ENCODE measurements around the gene KMT2A. TPM values are rescaled to one million over a fixed set of nuclear protein-coding genes. Genes with fewer than 3 reads are reported as not detected.

The KMT2A gene
- total RNA-seq, 4 donors from 2014 or later, result 74.5 to 175 (median 90.8) TPM

DNA sequence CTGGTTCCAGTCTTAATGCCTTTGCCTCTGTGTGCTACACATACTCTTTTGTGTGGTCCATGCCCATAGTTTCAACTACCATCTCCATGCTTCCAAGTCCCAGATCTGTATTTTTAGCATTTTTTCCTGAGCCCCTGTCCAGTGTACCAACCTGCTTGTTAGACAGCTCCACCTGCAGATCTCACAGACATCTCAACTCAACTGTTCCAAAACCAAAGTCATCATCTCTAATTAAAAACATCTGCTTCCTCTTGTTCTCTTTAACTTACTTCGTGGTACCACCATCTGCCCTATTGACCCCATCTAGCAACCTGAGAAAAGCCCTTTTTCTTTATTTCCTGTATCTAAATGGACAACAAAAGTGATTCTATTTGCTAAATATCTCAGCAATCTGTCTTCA lies 8.6 kb upstream of the KMT2A start:
- no peak for DNase-seq
- no peak overlapping the region for H3K27ac ChIP-seq
- no peaks in the 10 kb centered on the region for H3K27me3 ChIP-seq
- 17 to 21% methylated on average over 1 of the region's 1 CpG for WGBS, 2 donors
- H3K4me1 ChIP-seq, result no peaks in the 10 kb centered on the region
- no peak for TF ChIP-seq POLR2A (IDR thresholded peaks at IDR 0.05)
- TF ChIP-seq, protein P1, sequence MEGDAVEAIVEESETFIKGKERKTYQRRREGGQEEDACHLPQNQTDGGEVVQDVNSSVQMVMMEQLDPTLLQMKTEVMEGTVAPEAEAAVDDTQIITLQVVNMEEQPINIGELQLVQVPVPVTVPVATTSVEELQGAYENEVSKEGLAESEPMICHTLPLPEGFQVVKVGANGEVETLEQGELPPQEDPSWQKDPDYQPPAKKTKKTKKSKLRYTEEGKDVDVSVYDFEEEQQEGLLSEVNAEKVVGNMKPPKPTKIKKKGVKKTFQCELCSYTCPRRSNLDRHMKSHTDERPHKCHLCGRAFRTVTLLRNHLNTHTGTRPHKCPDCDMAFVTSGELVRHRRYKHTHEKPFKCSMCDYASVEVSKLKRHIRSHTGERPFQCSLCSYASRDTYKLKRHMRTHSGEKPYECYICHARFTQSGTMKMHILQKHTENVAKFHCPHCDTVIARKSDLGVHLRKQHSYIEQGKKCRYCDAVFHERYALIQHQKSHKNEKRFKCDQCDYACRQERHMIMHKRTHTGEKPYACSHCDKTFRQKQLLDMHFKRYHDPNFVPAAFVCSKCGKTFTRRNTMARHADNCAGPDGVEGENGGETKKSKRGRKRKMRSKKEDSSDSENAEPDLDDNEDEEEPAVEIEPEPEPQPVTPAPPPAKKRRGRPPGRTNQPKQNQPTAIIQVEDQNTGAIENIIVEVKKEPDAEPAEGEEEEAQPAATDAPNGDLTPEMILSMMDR (IDR thresholded peaks at IDR 0.05), result no peak
- intact Hi-C loops (cut with DNase I), result no loop called here
- H3K36me3 ChIP-seq, result no peaks in the 10 kb centered on the region
- H3K4me3 ChIP-seq (replicated peaks in 1 of 3), result no peak overlapping the region
- H3K9me3 ChIP-seq, result no peaks in the 10 kb centered on the region

DNA sequence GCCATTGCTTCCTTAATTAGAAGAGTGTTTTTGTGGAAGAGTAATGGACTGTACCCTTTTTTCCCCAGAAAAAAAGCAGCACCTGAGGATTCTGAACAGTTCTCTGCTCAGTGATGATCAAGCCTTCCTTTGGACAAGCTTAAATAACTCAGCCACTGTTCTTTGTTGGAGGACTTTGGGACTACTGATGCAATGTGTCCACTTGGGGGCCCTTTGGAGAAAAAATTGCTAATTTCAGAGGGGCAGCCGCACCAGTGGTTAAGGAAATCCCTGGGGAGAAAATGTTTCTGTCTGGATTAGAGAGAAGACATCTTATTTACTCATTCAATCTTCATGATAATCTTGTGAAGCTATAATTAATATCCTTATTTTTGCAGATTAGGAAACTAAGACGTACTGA lies 5.3 kb upstream of the KMT2A start:
- Histone ChIP-seq H3K27ac (no peak overlapping the region), H3K27me3 (no peaks in the 10 kb centered on the region), H3K4me1 (peaks cover 11 to 12% of the 10 kb centered on the region in 2 donors), H3K9me3 (no peaks in the 10 kb centered on the region), H3K36me3 (no peaks in the 10 kb centered on the region), H3K4me3 (replicated peaks in 1 of 3) (no peak overlapping the region)
- intact Hi-C loops (cut with DNase I), result no loop called here
- 67 to 79% methylated on average over 2 of the region's 2 CpGs for WGBS, 2 donors
- no peak for DNase-seq
- TF ChIP-seq, protein P1 (IDR thresholded peaks at IDR 0.05), result no peak
- TF ChIP-seq POLR2A (IDR thresholded peaks at IDR 0.05), result no peak

DNA sequence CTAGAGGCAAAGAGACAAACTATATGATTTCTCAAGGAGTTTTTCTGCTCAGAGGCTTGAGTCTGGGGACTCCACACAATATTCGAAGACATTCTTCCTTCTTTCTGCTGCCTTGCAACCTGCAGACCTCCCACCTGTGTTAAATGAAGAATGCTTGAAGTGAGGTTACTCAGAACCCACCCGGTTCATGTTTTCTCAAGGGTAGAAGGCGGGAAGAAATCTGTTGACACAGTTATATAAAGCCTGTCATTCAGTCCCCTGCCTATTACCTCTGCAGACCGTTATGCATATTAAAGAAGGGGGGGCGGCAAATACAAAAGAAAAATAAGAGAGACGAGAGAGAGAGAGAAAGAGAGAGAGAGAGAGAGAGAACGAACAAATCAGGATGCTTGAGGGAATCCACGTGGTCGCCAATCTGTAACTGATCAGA lies 2.2 kb upstream of the KMT2A start:
- no peak for DNase-seq
- Histone ChIP-seq H3K27ac (no peak overlapping the region), H3K27me3 (no peaks in the 10 kb centered on the region), H3K36me3 (no peaks in the 10 kb centered on the region), H3K4me1 (peaks cover 17 to 22% of the 10 kb centered on the region in 2 donors), H3K9me3 (no peaks in the 10 kb centered on the region), H3K4me3 (replicated peaks in 1 of 3) (peak overlapping the region in 1 of 3 donors; percentile 95)
- intact Hi-C loops (cut with DNase I), result no loop called here
- TF ChIP-seq, protein P1 (IDR thresholded peaks at IDR 0.05), result no peak
- no peak for TF ChIP-seq POLR2A (IDR thresholded peaks at IDR 0.05)
- 5 to 8% methylated on average over 9 of the region's 9 CpGs for WGBS, 2 donors

DNA sequence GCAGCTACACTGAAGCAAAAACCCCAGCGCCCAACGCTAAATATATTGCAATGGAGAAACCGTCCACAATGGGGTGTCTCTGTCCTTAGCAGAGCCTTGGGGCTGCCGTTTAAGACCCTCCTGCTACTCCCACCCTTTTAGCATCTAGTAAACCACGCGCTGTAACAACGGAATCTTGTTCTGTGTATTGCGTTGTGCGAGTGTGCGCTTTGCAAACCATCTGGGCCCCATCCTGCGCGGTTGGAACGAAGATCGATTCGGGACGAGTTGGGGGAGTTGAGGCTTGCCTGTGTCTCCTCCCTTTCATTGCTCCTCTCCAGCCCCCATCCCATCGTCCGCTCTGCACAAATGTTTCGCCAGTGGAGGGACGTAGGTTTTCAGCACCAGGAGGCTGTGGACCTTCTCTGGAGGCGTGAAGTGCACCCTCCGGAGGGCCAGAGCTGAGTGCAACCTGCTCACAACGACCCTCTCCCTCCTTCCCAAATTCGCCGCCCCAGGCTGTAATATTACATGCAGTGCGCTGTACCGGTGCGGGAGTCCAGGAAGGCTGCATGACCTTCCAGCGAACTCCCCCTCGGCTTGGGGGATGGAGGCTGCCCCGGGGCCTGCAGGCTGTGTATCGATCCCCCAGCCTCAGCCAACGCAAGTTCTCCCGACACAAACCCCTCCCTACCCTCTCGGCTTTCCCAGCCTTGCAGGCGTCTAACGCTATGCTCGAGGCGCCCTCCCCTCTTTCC lies 1.6 kb upstream of the KMT2A start:
- intact Hi-C loops (cut with DNase I), result no loop called here
- Histone ChIP-seq H3K27me3 (no peaks in the 10 kb centered on the region), H3K27ac (peak overlapping the region in 1 of 3 donors; percentile 91), H3K4me3 (replicated peaks in 1 of 3) (peak overlapping the region; percentile 30 to 95 (median 72)), H3K36me3 (no peaks in the 10 kb centered on the region), H3K4me1 (peaks cover 17 to 27% of the 10 kb centered on the region in 2 donors), H3K9me3 (no peaks in the 10 kb centered on the region)
- DNase-seq, result peak; percentile 22 to 31
- TF ChIP-seq, protein P1 (IDR thresholded peaks at IDR 0.05), result no peak
- TF ChIP-seq POLR2A (IDR thresholded peaks at IDR 0.05), result no peak
- 0 to 1% methylated on average over 32 to 39 of the region's 39 CpGs for WGBS, 2 donors

DNA sequence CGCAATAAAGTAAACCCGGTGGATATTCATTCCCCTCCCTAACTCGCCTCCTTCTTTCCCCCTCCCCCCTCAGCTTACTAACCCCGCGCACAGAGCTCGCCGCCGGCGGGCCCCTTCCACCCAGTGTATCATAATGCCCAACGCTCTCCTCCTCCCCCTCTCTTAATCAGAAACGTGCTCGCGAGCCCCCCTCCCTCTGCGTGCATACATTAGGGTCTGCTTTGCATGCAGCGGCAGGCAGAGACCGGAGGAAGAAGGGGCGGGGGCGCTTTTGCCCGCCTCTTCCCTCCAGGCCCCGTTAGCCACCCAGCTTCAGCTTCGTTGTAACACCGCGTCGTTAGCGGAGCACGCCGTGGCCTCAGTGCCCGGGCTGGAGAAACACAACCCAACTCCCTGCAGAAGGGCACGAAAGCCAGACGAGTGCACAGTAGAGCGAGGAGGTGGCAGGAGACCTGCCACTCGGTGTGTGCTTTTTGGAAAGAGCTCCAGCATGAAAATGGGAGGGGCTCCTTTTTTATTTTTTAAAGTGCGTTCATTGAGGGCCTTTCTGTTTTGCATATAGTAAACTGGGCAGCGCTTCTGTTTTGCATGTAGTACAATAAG lies 901 bp upstream of the KMT2A start:
- H3K4me3 ChIP-seq (replicated peaks in 1 of 3), result peak overlapping the region; percentile 30 to 95 (median 72)
- peaks cover 22 to 34% of the 10 kb centered on the region in 2 donors for H3K4me1 ChIP-seq
- H3K27me3 ChIP-seq, result no peaks in the 10 kb centered on the region
- peak; percentile 53 for DNase-seq
- H3K27ac ChIP-seq, result peak overlapping the region; percentile 58 to 91 (median 73)
- WGBS, 2 donors, result 0% methylated on average over 34 of the region's 34 CpGs
- TF ChIP-seq POLR2A (IDR thresholded peaks at IDR 0.05), result no peak
- TF ChIP-seq, protein P1 (IDR thresholded peaks at IDR 0.05), result no peak
- H3K36me3 ChIP-seq, result no peaks in the 10 kb centered on the region
- intact Hi-C loops (cut with DNase I), result no loop called here
- H3K9me3 ChIP-seq, result no peaks in the 10 kb centered on the region

All from thyroid gland (tissue), 4 donors.